Measurements from ENCODE around the gene SASH1.
"Not testable (repeated sequence)": the region's sequence is repeated elsewhere in the genome, so short reads cannot be mapped to it uniquely, and the experiment has no call there.

The SASH1 gene

DNA sequence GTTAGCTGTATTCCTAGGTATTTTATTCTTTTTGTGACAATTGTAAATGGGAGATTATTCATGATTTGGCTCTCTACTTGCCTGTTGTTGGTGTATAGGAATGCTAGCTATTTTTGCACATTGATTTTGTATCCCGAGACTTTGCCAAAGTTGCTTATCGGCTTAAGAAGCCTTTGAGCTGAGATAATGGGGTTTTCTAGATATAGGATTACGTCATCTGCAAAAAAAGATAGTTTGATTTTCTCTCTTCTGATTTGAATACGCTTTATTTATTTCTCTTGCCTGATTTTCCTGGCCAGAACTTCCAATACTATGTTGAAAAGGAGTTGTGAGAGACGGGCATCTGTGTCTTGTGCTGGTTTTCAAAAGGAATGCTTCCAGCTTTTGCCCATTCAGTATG is 241.0 kb downstream of the SASH1 start:
- DNase-seq (ENCODE audit: low read depth), result no peak

DNA sequence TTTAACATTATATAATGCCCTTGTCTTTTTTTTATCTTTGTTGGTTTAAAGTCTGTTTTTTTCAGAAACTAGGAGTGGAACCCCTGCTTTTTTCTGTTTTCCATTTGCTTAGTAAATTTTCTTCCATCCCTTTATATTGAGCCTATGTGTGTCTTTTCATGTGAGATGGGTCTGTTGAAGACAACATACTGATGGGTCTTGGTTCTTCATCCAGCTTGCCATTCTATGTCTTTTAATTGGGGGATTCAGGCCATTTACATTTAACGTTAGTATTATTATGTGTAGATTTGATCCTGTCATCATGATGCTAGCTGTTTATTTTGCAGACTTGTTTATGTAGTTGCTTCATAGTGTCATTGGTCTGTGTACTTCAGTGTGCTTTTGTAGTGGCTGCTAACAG is 243.0 kb downstream of the SASH1 start:
- not testable (repeated sequence) for DNase-seq (ENCODE audit: low read depth)

DNA sequence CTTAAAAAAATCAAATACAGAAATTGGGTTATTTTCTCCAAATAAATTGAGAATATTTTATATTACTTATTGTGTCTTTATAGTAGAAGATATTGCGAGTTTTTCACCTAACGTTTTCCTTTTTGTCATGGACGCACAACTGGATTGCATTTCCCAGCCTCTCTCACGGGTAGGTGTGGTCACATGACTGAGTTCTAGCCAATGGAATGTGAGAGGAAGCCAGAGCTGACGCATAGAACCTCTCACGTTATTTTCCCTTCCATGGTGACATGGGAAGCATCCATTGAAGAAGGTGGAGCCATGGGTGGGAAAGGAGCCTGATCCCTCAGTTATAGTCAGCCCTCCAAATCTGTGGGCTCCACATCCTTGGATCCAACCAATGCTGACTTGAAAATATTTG is 248.2 kb downstream of the SASH1 start:
- no peak for DNase-seq (ENCODE audit: low read depth)

DNA sequence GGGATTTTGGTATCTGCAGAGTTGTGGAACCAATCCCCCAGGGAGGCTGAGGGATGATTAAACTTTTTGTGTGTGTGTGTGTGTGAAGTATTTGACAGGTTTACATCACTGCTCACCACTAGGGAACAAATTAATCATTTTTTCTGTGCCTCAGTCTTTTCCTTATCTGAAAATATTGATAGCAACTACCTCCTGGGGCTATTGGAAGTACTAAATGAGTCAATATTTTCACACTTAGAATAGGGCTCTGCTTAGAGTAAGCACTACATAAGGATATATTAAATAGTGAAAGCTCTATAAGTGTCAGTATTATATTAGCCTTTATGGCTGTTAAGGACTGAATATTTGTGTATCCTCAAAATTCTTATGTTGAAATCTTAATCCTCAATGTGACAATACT is 249.0 kb downstream of the SASH1 start:
- no peak for DNase-seq (ENCODE audit: low read depth)

DNA sequence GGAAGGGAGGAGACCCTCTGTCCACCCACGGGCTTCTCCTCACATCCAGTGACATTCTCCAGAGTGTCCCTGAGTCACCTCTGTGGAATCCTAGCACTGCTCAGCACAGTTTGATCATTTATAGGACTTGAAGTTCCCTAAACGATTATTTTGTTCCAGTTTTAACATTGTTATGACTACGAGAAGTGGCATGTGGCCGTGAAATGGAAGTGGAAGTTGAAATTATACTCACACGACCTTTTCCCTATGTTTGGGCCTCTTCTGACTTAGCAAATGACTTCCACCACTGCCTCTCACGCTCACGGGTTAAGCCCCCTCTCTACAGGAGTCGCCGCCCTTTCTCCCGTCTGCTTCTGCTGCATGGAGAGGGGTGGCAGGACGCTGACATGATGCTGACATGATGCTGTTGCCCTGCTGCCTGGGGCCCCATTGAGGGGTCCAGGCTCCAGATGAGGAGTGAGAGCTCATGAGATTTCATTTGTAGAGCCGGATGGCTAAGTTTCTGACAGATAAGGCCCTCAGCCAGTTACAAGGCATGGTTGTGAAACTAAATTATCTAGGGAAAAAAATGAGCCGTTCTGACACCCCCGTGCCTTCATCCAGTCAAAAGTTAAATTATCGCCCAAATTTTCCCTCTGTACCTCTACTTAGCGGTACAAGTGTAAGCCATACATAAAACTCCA is 250.6 kb downstream of the SASH1 start:
- no peak for DNase-seq (ENCODE audit: low read depth)

DNA sequence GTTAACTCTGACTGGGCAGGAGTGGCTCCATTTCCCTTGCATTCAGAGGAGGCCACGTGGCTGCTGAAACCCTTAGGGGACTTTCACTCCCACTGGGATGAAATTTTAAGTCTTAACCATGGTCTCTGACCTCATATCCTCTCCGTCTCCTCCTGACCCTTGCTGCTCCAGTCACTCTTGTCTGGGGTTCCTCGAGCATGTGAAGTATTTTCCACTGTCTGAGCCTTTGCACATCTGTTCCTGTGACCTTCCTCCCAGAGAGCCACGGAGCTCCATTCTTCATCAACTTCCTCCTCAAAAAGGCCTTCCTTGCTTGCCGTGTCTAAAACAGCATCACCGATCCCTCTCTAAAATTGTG is 251.2 kb downstream of the SASH1 start:
- no peak for DNase-seq (ENCODE audit: low read depth)

DNA sequence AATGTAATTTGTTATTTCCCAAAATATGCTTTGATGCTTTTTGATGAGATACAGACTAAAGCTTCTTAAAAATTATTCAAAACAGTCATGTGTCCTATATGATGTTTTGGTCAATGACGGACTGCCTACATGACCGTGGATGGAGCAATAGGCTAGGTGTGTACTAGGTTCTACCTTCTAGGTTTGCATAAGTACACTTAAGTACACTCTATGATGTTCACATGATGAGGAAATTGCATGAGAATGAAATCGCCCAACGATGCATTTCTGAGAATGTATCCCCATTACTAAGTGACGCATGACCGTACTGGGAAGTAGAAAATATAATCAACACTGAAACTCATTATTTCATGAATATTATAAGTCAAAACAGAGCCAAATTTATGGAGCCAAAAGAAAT is 252.9 kb downstream of the SASH1 start:
- DNase-seq (ENCODE audit: low read depth), result no peak

DNA sequence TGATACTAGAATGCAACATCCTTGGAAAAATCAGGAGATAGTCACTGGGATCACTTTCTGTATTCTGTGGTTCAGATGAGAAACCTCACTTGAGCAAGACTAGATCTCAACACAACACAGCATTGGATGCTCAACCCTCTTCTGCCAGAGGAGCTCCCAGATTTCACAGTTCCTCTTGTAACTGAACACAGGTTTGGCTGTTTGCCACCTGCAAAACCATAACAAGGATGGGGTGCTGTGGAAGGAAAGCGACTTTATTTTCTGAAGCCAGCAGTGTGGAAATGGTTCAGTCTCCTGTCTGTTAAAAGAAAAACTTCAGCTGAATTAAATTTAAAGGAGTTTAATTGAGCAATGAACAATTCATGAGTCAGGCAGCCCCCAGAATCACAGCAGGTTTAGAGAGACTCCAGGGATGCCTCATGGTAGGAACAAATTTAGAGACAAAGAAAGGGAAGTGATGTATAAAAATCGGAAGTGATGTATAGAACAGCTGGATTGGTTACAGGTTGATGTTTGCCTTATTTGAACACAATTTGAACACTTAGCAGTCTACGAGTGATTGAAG is 254.3 kb downstream of the SASH1 start:
- DNase-seq (ENCODE audit: low read depth), result no peak

DNA sequence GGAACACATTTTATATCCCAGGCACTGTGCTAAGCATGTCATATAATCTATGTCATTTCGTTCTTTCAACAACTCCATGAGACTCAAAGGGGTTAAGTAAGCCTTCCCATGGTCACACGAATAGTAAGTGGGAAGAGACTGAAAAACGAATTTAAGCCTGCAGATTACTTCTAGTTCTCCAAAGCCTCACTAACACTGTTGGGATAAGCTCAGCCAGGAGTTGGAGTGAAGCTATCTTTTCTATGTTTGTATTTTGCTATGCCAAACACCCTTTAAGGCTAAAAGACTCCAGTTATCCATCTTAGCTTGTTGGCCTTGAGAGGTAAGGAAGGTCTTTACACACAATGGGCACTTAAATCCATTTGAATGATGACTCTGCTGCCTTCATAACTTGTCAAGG is 256.1 kb downstream of the SASH1 start:
- no peak for DNase-seq (ENCODE audit: low read depth)

DNA sequence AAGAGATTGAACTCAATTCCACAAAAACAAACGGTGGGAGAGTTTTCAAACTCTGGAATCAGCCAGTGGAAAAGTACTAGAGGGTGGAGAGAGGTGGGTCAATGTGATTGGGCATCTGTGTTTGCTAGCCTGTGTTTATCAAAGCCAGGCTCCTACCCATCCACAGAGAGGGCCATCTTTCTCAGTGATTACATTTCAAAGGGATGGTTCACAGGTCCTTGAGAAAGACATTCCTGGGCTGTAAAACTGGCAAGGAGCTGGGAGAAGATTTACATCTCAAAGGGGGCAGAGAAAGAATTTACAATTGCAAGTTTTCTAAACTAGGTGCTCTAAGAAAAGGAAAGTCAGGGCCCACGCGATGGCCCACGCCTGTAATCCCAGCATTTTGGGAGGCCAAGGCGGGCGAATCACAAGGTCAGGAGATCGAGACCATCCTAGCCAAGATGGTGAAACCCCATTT is 257.4 kb downstream of the SASH1 start:
- peak; percentile 31 for DNase-seq (ENCODE audit: low read depth)

All from amniotic epithelial cell (primary cell).